ENCODE results near the gene HOXD10.

Gene HOXD10

DNA sequence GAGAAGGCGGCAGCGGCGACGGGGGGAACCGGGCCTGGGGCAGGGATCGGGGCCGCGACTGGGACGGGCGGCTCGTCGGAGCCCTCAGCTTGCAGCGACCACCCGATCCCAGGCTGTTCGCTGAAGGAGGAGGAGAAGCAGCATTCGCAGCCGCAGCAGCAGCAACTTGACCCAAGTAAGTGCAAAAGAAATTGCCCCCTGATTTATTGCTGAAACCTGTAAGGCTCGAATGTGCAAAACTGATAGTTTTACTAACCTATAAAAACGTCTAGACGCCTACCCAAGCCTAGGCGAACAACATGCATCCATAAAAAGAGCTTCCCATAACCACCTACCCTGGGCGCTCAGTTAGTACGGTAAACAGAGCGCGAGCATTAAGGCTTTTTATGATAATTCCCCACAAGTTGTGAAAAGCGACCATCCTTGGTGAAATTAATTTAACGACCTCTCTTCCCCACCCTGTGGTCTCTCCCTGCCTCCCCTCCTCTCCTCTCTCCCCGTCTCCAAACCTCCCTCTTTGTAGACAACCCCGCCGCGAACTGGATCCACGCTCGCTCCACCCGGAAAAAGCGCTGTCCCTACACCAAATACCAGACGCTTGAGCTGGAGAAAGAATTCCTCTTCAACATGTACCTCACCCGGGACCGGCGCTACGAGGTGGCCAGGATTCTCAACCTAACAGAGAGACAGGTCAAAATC, 7.0 kb downstream of the HOXD10 start:
- DNase-seq = no peak

DNA sequence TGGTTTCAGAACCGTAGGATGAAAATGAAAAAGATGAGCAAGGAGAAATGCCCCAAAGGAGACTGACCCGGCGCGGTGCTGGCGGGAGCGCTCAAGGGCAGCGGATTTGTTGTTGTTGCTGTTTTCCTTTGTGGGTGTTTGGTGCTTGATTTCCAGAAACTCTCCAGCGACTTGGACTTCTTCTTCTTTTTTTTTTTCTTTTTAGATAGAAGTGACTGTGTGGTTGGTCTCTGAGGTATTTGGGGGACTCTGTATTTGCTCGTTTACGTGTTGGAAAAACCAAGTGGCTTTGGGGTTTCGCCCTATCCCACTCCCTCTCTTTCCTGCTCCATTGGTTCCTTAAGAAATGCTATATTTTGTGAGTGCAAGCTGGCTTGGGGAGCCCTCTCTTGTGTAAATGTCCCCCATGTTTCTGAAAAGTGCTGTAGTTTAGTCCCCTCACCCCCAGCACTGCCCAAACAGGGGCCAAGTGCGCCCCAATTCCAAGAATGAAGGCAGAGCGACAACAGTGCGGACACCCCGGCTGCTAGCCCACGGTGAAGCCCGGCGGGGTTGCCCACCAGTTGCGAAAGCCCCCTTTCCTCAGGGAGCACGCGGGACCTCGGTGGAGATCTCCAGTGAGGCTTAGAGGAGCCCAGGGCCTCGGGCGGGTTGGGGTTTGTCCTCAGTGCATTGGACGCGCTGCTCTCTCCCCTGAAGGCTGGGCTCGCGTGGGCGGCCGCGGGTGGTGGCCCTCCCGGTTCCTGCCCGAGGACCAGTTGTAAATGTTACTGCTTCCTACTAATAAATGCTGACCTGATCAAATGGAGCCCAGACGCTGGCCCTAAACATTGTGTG, 7.8 kb downstream of the HOXD10 start:
- no peak for DNase-seq

GRCh38 chr2:176124947-176125771, 8.6 kb downstream of the HOXD10 start:
- no peak for DNase-seq

- no peak for DNase-seq
Measured at GRCh38 chr2:176125772-176126054, 9.1 kb downstream of the HOXD10 start.

GRCh38 chr2:176126929-176127773, 10.6 kb downstream of the HOXD10 start:
- peak; percentile 65 for DNase-seq

DNA sequence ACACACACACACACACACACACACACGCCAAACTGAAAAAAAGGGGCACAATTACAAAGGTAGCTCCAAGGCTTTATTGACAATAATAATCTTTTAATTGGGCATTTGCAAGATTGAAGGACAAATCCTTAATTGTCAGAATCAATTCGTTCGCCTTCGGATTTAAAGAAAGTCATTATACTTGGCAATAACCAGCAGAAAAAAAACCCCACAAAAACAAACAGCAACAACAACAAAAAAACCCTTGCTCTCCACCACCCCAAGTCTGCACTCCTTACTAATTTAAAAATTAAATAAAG, 11.1 kb downstream of the HOXD10 start:
- no peak for DNase-seq

DNA sequence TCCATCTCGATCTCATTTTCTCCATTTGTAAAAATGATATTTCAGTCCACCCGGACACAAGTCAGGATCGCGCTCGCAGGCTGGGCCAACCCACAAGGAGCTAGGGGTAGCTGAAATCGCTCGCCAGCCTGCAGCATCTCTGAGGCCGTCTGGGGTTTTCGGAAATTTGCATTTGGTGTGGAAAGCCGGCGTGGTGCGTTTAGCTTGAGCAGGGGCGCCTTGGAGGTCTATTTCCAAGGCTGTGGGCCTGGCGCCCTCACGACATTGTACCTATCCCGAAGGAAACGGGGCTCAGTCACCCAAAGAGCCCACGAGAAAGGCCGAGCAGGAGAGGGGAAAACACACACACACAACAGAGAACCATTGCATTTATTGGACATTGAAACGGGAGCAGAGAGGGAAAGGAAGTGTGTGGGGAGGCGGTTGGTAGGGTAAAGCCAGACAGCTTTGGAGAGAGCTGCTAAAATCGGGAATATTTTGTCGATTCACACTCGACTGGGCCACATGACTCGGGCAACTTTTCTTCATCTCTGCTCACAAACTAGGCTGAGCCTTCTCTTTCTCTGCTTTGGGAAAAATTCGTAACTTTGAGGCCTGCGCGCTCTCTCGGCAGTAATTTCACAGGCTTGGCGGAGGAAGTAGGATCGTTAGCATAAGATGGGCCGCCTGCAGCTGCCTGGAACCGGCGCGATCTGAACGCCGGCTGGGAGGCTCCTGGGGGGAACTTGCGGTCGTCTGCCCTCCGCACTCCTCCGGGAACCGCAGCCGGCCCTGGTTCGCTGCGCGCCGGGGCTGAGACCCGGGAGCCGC, 11.8 kb downstream of the HOXD10 start:
- no peak for DNase-seq

GRCh38 chr2:176128982-176129796, 12.6 kb downstream of the HOXD10 start, which contains the start of gene HOXD8:
Gene HOXD8 (plus strand): TSS chr2:176129705. CDS start chr2:176130367, 662 bp downstream.
- DNase-seq = peak; percentile 32

GRCh38 chr2:176129813-176130146, 13.2 kb downstream of the HOXD10 start:
- peak; percentile 14 for DNase-seq

DNA sequence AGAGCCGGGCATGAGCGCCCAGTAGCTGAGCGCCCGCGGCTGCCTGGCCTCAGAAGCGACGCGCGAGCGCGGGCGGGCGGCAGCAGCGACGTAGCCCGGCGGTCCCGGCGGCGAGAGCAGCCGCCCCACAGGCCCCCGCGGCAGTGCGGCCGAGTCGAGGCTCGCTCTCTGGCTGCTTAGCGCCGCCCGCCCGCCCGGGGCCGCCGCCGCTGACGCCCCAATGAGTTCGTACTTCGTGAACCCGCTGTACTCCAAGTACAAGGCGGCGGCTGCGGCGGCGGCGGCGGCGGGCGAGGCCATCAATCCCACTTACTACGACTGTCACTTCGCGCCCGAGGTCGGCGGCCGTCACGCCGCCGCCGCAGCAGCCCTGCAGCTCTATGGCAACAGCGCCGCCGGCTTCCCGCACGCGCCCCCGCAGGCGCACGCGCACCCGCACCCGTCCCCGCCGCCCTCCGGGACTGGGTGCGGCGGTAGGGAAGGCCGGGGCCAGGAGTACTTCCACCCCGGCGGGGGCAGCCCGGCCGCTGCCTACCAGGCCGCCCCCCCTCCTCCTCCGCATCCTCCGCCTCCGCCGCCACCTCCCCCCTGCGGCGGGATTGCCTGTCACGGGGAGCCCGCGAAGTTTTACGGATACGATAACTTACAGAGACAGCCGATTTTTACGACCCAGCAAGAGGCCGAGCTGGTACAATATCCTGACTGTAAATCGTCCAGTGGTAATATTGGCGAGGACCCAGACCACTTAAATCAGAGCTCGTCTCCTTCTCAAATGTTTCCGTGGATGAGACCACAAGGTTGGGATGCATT, 13.8 kb downstream of the HOXD10 start:
- no peak for DNase-seq

DNA sequence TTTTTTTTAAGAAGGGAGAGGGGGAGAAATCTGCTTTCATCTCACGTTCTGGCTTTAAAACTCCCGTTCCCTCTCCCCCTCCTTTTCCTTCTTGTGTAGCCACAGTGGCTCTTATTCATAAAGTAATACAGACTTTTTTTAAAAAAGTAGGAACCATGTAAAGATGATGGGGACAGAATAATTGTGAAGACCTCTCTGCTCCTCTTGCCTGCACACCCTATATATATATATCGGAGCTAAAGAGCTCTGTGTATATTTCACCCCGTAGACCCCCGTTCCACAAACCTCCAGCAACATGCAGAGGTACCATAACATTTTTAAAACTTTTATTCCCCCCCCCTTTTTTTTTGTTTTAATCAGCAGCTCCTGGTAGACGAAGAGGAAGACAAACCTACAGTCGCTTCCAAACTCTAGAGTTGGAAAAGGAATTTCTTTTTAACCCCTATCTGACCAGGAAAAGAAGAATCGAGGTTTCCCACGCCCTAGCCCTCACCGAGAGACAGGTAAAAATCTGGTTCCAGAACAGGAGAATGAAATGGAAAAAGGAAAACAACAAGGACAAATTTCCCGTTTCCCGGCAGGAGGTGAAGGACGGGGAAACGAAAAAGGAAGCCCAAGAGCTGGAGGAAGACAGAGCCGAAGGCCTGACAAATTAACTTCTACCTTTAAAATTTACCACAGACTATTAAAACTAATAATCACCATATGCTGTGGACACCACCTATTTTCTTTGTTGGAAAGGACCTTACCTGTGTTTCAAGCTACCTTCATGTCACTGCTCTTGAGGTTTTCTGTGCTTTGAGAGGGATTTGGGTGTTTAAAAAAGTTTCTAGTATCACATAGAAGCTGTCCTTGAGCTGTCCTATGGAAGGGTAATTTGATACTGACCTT, 14.6 kb downstream of the HOXD10 start:
- DNase-seq = no peak

GRCh38 chr2:176131848-176132158, 15.2 kb downstream of the HOXD10 start:
- DNase-seq = no peak

DNA sequence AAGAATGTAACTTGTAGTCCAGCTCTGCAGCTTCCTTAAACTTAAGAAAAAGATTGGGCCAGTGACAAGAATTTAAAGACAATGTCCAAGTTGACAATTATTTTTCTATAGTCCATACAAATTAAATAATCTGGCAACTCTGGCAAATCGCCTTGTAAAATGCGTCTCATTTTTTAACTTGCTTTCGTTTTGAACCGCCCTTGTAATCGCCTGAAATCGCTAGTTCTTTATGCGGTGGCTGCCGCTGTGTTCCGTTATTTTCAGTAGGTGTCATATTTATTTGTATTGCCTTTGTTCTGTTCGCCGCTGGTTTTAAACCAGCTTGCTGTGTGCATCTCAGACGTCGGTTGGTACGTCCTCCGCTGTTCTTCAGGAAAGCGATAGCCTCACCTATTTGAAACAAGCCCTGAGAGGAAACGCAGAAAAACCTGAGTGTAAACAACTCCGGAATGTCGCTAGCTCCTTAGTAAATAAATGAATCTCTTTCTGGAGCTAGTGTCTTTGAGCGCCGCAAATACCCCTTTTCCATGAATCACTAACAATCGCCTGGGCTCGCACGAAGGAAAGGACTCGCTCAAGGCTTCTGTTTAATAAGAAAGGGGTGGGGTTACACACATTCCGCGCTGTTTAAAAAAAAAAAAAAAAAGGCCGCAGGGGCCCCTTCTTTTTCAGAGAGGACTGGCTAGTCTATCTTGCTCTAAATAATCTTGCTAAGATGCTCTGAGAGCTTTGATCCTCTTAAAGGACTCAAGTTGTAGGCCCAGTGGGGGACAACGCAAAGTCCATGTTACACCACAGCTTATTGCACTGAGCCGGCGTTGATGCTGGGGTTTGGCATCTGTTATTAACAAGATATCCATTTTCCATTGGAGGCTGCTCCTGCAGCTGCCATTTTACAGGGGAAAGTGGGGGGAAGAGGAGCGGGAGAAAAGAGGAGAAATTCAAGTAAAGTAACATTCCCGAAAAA, 15.9 kb downstream of the HOXD10 start:
- no peak for DNase-seq

DNA sequence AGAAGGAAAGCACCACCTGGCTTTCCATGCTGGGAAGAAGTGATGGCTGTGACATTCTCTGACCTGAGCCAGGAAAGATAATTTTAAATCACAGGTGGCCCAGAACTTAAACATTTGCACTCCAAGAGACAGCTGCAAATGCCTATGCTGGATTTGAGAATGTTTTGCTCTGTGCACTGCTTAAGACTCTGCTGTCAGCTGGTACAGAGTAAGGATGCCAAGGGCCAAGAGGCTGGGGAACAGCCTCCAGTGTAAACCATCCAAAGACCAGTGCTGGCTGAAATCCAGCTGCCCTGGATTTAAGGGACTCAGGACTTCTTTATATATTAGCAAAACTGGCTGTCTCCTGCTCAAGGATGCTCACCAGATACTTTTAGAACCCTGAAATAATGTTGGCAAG, 16.8 kb downstream of the HOXD10 start:
- DNase-seq = no peak

GRCh38 chr2:176134035-176134434, 17.5 kb downstream of the HOXD10 start:
- DNase-seq = no peak

- DNase-seq = peak; percentile 10
Measured at GRCh38 chr2:176135035-176135440, 18.5 kb downstream of the HOXD10 start.

DNA sequence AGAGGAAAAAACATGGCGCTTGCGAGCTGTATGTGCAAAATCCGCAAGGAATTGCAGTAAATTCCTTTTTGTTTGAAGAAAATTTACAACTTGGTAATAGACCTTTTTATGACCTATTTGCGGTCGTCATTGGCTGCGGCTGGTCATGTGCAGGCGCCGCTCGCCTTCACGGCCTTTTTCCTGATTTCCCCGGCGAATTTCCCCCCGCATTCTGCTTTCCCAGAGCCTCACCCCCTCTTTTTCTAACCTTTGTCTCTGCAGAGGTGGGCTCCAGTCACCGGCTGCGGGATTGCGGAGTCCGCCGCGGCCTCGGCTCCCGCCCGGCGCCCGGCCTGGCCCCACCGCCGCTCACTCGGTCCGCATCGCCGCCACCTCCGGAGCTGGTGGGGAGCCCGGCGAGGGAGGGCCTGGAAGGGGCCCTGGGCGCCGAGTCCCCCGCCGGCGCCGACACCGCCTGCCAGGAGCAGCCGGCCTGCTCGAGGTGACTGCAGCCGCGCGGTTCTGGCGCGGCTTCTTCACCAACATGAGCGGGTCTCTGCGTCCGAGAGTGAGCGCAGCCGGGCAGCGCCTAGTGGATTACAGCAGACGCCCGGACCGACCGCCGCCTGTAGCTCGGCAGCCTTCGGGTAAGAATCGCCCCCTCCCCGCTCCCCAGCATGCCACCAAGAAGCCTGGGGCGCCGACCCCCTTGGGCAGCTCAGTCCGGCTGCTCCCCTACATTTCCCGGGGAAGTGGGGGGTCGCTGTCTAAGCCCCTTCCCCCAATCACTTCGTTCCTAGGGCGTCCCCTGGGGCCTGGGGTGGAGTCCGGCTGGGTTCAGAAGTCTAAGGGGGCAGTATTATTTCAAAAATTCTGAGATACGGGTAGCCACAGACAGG, 20.0 kb downstream of the HOXD10 start:
- DNase-seq = peak; percentile 31

All from NCI-H1694 (cell line).